Measurements from ENCODE around the gene IKZF4.

DNA sequence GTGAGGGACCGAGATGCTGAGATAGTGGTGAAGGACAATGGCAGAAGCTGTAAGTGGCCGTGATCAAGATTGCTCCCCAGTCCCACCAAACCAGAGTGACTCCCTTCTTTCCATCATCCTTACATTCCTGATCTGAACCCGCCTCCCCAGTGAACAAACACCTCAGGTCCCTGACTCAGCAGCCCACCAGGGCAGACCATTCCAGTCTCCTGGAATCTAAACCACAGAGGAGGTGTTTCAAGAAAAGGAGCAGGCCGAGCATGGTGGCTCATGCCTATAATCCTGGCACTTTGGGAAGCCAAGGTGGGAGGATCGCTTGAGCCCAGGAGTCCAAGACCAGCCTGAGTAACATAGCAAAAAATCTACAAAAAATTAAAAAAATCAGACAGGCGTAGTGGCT, 65.8 kb downstream of the IKZF4 start:
- TF ChIP-seq POLR2A (IDR thresholded peaks at IDR 0.05; ENCODE audit: low read length) (no peak), GATA1 (IDR thresholded peaks at IDR 0.05; ENCODE audit: low read depth, low read length) (no peak)
